ENCODE data around the gene SYT7. TPM values are rescaled to one million over a fixed set of nuclear protein-coding genes. Genes with fewer than 3 reads are reported as not detected.
A peak's percentile ranks its signal among the peaks of the same experiment; 100 is the strongest.

The SYT7 gene
- total RNA-seq, 1 donor from 2014 or later = 10.3 TPM

- peaks cover 26% of the 10 kb centered on the region for H3K4me1 Mint-ChIP-seq (ENCODE audit: low read depth)
- peaks cover 20% of the 10 kb centered on the region for H3K27me3 Mint-ChIP-seq
- peak overlapping the region; percentile 23 for H3K27ac Mint-ChIP-seq
- H3K36me3 Mint-ChIP-seq (ENCODE audit: insufficient read depth) = no peaks in the 10 kb centered on the region
- no peak for DNase-seq (ENCODE audit: low spot score, unreplicated experiment)
- no peak for TF ChIP-seq CTCF (IDR thresholded peaks at IDR 0.05; ENCODE audit: unreplicated experiment)
- H3K4me3 Mint-ChIP-seq (ENCODE audit: low read depth) = no peak overlapping the region
- H3K9me3 Mint-ChIP-seq (ENCODE audit: low read depth) = no peaks in the 10 kb centered on the region
Measured at GRCh38 chr11:61514050-61514917, 66.6 kb downstream of the SYT7 start.

GRCh38 chr11:61513143-61513765, 67.6 kb downstream of the SYT7 start:
- H3K4me1 Mint-ChIP-seq (ENCODE audit: low read depth) = peaks cover 26% of the 10 kb centered on the region
- TF ChIP-seq CTCF (IDR thresholded peaks at IDR 0.05; ENCODE audit: unreplicated experiment) = no peak
- H3K9me3 Mint-ChIP-seq (ENCODE audit: low read depth) = no peaks in the 10 kb centered on the region
- H3K27ac Mint-ChIP-seq = peak overlapping the region; percentile 75
- peaks cover 21% of the 10 kb centered on the region for H3K27me3 Mint-ChIP-seq
- DNase-seq (ENCODE audit: low spot score, unreplicated experiment) = no peak
- no peaks in the 10 kb centered on the region for H3K36me3 Mint-ChIP-seq (ENCODE audit: insufficient read depth)
- no peak overlapping the region for H3K4me3 Mint-ChIP-seq (ENCODE audit: low read depth)

- no peak for TF ChIP-seq CTCF (IDR thresholded peaks at IDR 0.05; ENCODE audit: unreplicated experiment)
- no peak for DNase-seq (ENCODE audit: low spot score, unreplicated experiment)
- no peak overlapping the region for H3K4me3 Mint-ChIP-seq (ENCODE audit: low read depth)
- peaks cover 27% of the 10 kb centered on the region for H3K27me3 Mint-ChIP-seq
- peaks cover 29% of the 10 kb centered on the region for H3K4me1 Mint-ChIP-seq (ENCODE audit: low read depth)
- H3K9me3 Mint-ChIP-seq (ENCODE audit: low read depth) = no peaks in the 10 kb centered on the region
- H3K36me3 Mint-ChIP-seq (ENCODE audit: insufficient read depth) = no peaks in the 10 kb centered on the region
- no peak overlapping the region for H3K27ac Mint-ChIP-seq
Measured at GRCh38 chr11:61512435-61512834, 68.4 kb downstream of the SYT7 start.

- H3K4me3 Mint-ChIP-seq (ENCODE audit: low read depth) = no peak overlapping the region
- peaks cover 27% of the 10 kb centered on the region for H3K27me3 Mint-ChIP-seq
- H3K9me3 Mint-ChIP-seq (ENCODE audit: low read depth) = no peaks in the 10 kb centered on the region
- no peak for TF ChIP-seq CTCF (IDR thresholded peaks at IDR 0.05; ENCODE audit: unreplicated experiment)
- peaks cover 29% of the 10 kb centered on the region for H3K4me1 Mint-ChIP-seq (ENCODE audit: low read depth)
- no peak for DNase-seq (ENCODE audit: low spot score, unreplicated experiment)
- H3K36me3 Mint-ChIP-seq (ENCODE audit: insufficient read depth) = no peaks in the 10 kb centered on the region
- H3K27ac Mint-ChIP-seq = no peak overlapping the region
Measured at GRCh38 chr11:61511383-61511782, 69.5 kb downstream of the SYT7 start.

GRCh38 chr11:61510974-61511373, 69.9 kb downstream of the SYT7 start:
- Mint-ChIP-seq H3K27ac (no peak overlapping the region), H3K27me3 (peaks cover 31% of the 10 kb centered on the region), H3K4me3 (ENCODE audit: low read depth) (no peak overlapping the region), H3K4me1 (ENCODE audit: low read depth) (peaks cover 29% of the 10 kb centered on the region), H3K36me3 (ENCODE audit: insufficient read depth) (no peaks in the 10 kb centered on the region), H3K9me3 (ENCODE audit: low read depth) (no peaks in the 10 kb centered on the region)
- DNase-seq (ENCODE audit: low spot score, unreplicated experiment) = no peak
- no peak for TF ChIP-seq CTCF (IDR thresholded peaks at IDR 0.05; ENCODE audit: unreplicated experiment)
